Activated CD8-positive, alpha-beta memory T cell treated with anti-CD3 and anti-CD28 coated beads for 1 hour (primary cell): ENCODE data around the gene RIC1.
"Not testable (repeated sequence)": the region's sequence is repeated elsewhere in the genome, so short reads cannot be mapped to it uniquely, and the experiment has no call there.

Experiments used
- DNase-seq, 2 donors: peaks; one replicate each; pipeline ENCODE4 v3.0.0-alpha.2; 2020; ENCODE audit warnings: low read depth in 1 of 2; ENCODE audit errors: extremely low read depth in 1 of 2

Gene RIC1

GRCh38 chr9:5784526-5785315, 155.8 kb downstream of the RIC1 start:
- DNase-seq, result no peak

GRCh38 chr9:5786370-5787127, 157.6 kb downstream of the RIC1 start:
- DNase-seq, result no peak

- no peak for DNase-seq
These were observed 158.3 kb downstream of the RIC1 start for GRCh38 chr9:5787220-5787619.

- DNase-seq, result no peak
These were observed 158.9 kb downstream of the RIC1 start for GRCh38 chr9:5787759-5788302.

GRCh38 chr9:5789489-5789888, 160.6 kb downstream of the RIC1 start:
- no peak for DNase-seq

GRCh38 chr9:5790923-5791322, 162.0 kb downstream of the RIC1 start:
- no peak for DNase-seq

- no peak for DNase-seq
These were observed 163.0 kb downstream of the RIC1 start for GRCh38 chr9:5791870-5792269.

- DNase-seq, result no peak
These were observed 164.9 kb downstream of the RIC1 start for GRCh38 chr9:5793812-5794211.

GRCh38 chr9:5796298-5796697, 167.4 kb downstream of the RIC1 start:
- DNase-seq, result no peak

GRCh38 chr9:5798581-5798980, 169.7 kb downstream of the RIC1 start:
- no peak for DNase-seq

- no peak for DNase-seq
These were observed 170.4 kb downstream of the RIC1 start for GRCh38 chr9:5799314-5799713.

- not testable (repeated sequence) for DNase-seq
These were observed 171.5 kb downstream of the RIC1 start for GRCh38 chr9:5800378-5800777.

- no peak for DNase-seq
These were observed 172.2 kb downstream of the RIC1 start for GRCh38 chr9:5800969-5801738.

GRCh38 chr9:5801739-5802113, 172.8 kb downstream of the RIC1 start:
- no peak for DNase-seq

- DNase-seq, result no peak
These were observed 176.6 kb downstream of the RIC1 start for GRCh38 chr9:5805478-5805877.

- no peak for DNase-seq
These were observed 182.8 kb downstream of the RIC1 start for GRCh38 chr9:5811751-5812150.

- no peak for DNase-seq
These were observed 184.9 kb downstream of the RIC1 start for GRCh38 chr9:5813824-5814223.

- no peak for DNase-seq
These were observed 186.6 kb downstream of the RIC1 start for GRCh38 chr9:5815461-5815860.

- DNase-seq, result no peak
These were observed 189.0 kb downstream of the RIC1 start for GRCh38 chr9:5817862-5818261.

GRCh38 chr9:5818424-5819142, 189.7 kb downstream of the RIC1 start:
- DNase-seq, result no peak

- DNase-seq, result no peak
These were observed 190.3 kb downstream of the RIC1 start for GRCh38 chr9:5819174-5819573.
